Midbrain (tissue), 1 donor: ENCODE data around the gene RNF112.

Experiments used
- DNase-seq: peaks from one replicate; lab custom pipeline; 2025; lab: John Stamatoyannopoulos, UW

Gene RNF112

DNA sequence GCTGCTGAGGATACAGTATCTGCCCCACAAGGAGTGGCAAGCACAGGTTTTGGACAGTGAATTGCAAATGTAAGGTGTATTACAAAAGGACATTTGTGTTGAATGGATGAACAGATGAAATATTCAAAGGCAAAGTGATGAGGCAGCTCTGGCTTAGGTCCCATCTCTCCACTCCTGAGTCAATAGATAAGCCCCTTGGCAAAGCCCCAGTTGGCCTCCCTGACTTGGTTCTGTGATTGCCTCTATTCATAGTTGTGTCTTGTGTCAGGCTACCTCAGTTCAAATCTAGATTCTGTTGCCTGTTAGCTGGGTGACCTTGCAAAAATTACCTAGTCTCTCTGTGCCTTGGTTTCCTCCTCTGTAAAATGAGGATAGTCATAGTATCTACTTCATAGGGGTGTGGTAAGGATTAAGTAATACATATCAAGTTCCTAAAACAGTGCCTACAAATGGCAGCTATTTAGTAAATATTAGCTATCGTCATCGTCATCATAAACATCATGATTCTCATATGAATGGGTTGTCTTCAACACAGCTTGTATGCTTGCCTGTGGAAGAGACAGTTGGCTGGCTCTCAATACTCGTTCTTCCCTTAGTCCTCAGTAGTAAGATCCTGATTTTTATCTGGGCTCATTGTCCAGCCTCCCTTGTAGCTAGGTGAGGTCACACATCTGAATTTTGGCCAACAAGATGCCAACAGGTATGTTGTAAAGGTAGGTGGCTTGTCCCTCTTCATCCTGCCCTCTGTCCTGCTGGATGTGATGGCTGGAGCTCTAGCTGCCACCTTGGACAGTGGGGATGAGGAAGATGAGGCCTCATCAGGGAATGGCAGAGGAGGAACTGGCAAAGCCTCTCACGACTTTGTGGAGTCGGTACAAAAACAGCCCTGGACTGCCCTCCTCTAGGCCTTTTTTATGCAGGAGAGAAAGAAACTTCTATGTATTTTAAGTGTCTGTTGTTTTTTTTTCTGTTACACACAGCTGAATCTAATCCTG is 21.9 kb upstream of the RNF112 start:
- DNase-seq: no peak

GRCh38 chr17:19390951-19391350 is 20.1 kb upstream of the RNF112 start:
- no peak for DNase-seq

- no peak for DNase-seq
Measured at GRCh38 chr17:19391432-19391831, 19.6 kb upstream of the RNF112 start.

DNA sequence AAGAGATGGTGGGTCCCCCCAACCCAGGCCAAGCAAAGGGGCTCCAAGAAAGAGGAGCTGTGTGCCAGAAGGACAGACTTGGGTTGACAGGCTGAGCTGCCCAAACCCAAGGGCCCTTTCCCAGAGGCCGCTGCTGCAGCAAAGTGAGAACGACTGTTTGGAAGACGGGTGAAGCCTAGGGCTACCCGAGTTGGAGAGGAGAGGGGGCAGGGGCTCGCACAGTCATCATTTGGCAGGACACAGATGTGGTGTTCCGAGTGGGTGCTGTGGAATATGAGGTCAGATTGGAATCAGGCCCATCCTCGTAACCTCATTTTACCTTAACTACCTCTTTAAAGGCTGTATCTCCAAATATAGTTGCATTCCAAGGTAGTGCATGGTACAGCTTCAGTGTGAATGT is 18.7 kb upstream of the RNF112 start:
- no peak for DNase-seq

GRCh38 chr17:19397556-19398041 is 13.4 kb upstream of the RNF112 start:
- DNase-seq: no peak

- no peak for DNase-seq
Measured at GRCh38 chr17:19398301-19399181, 12.5 kb upstream of the RNF112 start.

DNA sequence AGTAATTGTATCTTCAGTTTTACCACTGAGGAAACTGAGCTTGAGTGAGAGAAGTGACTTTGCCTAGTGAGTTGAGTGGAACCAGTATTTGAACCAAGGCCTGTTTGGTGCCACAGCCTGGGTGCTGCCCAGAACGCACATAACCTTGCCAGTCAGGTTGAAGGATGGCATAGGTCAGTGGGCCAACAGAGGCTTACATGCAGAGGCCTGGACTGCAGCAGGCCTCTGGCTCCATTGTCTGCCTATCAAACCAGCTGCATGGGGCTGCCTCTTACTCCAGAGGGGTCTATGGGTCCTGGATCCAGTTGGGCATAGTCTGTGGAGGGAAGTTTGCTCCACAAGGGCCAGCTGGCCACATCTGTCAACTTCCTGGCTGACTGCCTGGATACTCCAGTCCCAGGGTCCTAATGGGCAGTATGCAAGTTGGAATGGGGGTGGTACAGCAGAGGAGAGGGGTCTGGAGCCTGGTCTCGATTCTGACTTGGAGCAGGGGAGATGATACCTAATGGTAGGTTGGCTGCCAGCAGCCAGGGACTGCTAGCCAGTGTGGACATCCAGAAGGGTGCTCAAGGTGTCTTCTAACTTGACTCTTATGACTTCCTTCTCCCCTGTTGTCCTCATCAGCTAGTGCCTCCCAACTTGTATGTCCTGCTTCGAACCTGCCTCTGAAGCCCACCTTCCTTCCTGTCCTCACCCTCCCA is 11.1 kb upstream of the RNF112 start:
- DNase-seq: no peak

GRCh38 chr17:19401321-19402010 is 9.6 kb upstream of the RNF112 start:
- DNase-seq: no peak

DNA sequence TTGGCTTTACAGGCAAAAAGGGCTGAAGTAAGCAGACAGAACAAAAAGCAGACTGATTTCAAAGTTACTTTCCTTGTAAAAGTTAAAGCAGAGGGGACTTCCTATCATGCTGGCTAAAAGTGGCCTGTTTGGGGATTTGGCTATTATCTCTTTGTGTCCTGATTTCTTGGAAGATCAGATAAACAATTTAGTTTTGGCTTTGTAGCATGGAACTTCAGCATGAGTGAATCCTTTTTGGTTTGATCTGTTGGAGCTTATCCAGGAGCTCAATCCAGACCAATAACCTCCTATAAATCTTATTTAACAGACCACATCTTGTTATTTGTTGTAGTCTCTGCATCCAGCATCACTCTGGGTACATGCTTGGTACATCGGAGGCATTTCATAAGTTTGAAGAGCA is 8.9 kb upstream of the RNF112 start:
- no peak for DNase-seq

DNA sequence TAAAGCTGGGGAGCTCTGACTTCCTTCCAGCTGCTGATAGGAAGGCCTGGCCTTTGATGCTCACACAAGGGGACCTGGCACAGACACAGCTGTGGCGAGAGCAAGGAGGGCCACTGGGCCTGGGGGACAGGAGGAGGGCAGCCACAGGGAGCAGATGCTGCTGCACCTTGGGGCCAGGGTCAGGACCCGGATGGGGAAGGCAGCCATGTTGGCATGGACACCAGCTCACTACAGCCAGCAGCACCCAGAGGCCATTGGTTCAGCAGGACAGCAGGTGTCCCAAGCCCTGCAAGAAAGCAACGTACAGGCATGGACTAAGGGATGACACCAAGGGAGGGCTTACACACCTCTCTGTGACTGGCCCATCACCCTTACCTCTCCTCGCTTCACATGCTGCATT is 8.0 kb upstream of the RNF112 start:
- DNase-seq: no peak

DNA sequence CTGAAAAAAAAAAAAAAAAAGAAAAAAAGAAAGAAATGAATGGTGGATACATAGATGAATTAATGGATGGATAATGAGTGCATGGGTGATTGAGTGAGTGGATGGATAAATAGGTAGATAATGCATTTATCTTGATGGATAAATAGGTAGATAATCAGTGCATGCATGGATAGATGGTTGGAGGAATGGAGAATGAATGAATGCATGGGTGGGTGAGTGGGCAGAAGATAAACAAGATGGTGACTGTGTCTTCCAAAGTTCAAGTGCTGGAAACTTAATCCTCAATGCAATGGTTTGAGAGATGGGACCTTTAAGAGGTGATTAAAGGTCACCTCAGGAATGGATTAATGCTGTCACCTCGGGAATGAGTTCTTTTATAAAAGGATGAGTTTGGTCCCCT is 6.8 kb upstream of the RNF112 start:
- no peak for DNase-seq

- DNase-seq: no peak
Measured at GRCh38 chr17:19405114-19405513, 5.9 kb upstream of the RNF112 start.

DNA sequence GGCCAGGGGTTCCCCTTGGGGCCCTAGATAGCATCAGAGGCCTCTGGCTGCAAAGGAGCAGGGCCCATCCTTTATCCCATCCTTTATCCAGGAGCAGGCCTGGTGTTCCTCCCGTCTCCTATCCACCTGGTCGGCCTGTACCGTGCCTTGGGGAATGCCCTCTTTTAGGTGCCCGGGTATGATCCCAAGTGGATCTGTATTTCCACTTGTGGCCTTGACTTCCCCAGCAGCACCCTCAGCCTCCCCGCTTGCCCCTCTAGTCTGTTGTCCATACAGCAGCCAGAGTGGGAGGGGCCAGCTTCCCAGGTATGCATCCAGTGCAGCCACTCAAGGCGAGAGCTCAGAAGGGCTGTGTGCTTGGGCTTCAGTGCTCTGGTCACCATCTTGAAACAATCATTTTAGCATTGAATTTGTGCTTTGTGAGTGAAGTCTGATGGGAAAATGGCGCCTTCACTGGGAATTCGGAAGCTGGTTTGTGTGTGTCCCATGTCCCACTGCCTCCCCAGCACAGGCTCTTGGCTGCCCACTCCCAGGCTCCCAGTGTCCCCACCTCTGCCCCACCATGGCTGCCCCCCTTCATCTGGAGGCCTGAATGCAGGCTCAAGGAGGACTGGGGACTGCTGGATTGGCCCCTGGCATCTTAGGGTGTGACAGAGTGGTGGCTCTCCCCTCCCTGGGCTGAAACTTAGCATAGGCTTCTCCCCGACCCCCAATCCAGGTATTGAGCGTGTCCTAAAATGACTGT is 3.3 kb upstream of the RNF112 start:
- no peak for DNase-seq

- no peak for DNase-seq
Measured at GRCh38 chr17:19408346-19408710, 2.7 kb upstream of the RNF112 start.

GRCh38 chr17:19409066-19409465 is 2.0 kb upstream of the RNF112 start:
- DNase-seq: no peak

DNA sequence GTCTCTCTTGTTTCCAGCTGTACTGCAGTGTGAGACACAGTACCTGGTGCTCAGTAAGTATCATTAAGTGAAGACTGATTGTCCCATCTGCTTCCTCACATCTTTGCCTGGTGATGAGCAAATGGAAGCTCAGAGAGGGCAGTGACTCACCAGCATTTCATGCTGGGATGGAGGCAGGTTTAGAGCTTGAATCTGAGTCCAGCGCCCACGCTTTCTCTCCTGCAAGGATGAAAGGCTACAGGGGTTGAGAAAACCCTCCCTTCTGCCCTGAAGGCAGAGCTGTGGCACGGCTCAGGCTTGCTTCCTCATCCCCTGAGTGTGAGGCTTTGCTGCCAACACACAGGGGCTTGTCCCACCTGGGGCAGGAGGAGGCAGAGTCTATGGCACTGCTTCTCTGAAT is 1.5 kb upstream of the RNF112 start:
- DNase-seq: no peak

GRCh38 chr17:19410091-19410490 is 941 bp upstream of the RNF112 start:
- DNase-seq: no peak

GRCh38 chr17:19411631-19412030 is 599 bp downstream of the RNF112 start:
- DNase-seq: no peak

DNA sequence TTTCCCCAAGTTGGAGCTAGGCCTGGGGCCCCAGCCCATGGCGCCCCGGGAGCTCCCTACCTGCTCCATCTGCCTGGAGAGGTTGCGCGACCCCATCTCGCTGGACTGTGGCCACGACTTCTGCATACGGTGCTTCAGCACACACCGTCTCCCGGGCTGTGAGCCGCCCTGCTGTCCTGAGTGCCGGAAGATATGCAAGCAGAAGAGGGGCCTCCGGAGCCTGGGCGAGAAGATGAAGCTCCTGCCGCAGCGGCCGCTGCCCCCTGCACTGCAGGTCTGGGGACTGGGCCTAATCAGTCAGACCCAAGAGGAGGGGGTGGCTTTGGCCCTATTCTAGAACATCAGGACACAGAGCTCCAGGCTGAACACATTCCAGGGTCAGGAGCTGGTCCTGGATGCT is 1.5 kb downstream of the RNF112 start:
- DNase-seq: no peak

GRCh38 chr17:19412984-19413383 is 2.0 kb downstream of the RNF112 start:
- no peak for DNase-seq

GRCh38 chr17:19413761-19414160 is 2.7 kb downstream of the RNF112 start:
- no peak for DNase-seq
